SK-N-DZ (cell line): ENCODE measurements around the gene THTPA.
"Not testable (repeated sequence)": the region's sequence is repeated elsewhere in the genome, so short reads cannot be mapped to it uniquely, and the experiment has no call there.

ENCODE experiments used
- DNase-seq: peaks from one replicate; pipeline ENCODE4 v3.0.0-alpha.2; 2015; ENCODE audit warnings: low spot score

Gene THTPA

GRCh38 chr14:23582906-23583760, 27.1 kb downstream of the THTPA start:
- DNase-seq: no peak

GRCh38 chr14:23583761-23584526, 27.9 kb downstream of the THTPA start:
- not testable (repeated sequence) for DNase-seq

GRCh38 chr14:23584527-23585203, 28.6 kb downstream of the THTPA start:
- not testable (repeated sequence) for DNase-seq

GRCh38 chr14:23588884-23589598, 33.0 kb downstream of the THTPA start:
- peak; percentile 94 for DNase-seq

- DNase-seq: no peak
Observed at GRCh38 chr14:23589606-23590005, 33.5 kb downstream of the THTPA start.

- DNase-seq: no peak
Observed at GRCh38 chr14:23590198-23590597, 34.1 kb downstream of the THTPA start.

GRCh38 chr14:23594191-23594590, 38.1 kb downstream of the THTPA start:
- DNase-seq: not testable (repeated sequence)

GRCh38 chr14:23600322-23600707, 44.2 kb downstream of the THTPA start:
- no peak for DNase-seq

GRCh38 chr14:23600806-23601205, 44.7 kb downstream of the THTPA start:
- no peak for DNase-seq

- DNase-seq: no peak
Observed at GRCh38 chr14:23601424-23601823, 45.4 kb downstream of the THTPA start.

GRCh38 chr14:23601845-23602180, 45.7 kb downstream of the THTPA start:
- DNase-seq: no peak

- DNase-seq: no peak
Observed at GRCh38 chr14:23602181-23603095, 46.4 kb downstream of the THTPA start.

GRCh38 chr14:23603103-23603502, 47.0 kb downstream of the THTPA start:
- no peak for DNase-seq

GRCh38 chr14:23604148-23604547, 48.1 kb downstream of the THTPA start:
- DNase-seq: no peak

- no peak for DNase-seq
Observed at GRCh38 chr14:23604675-23605170, 48.7 kb downstream of the THTPA start.

- no peak for DNase-seq
Observed at GRCh38 chr14:23605931-23606585, 50.0 kb downstream of the THTPA start.

GRCh38 chr14:23608454-23608853, 52.4 kb downstream of the THTPA start:
- no peak for DNase-seq

GRCh38 chr14:23609001-23609400, 52.9 kb downstream of the THTPA start:
- DNase-seq: no peak

- DNase-seq: not testable (repeated sequence)
Observed at GRCh38 chr14:23609411-23610089, 53.5 kb downstream of the THTPA start.
